Measurements from ENCODE around the gene ATP13A3.
A peak's percentile ranks its signal among the peaks of the same experiment; 100 is the strongest.

ATP13A3 gene

GRCh38 chr3:194404365-194405140, 82.2 kb downstream of the ATP13A3 start:
- Mint-ChIP-seq H3K36me3 (peaks cover 52% of the 10 kb centered on the region), H3K4me1 (peaks cover 6% of the 10 kb centered on the region), H3K9me3 (no peaks in the 10 kb centered on the region), H3K27ac (no peak overlapping the region), H3K4me3 (no peak overlapping the region)
- ATAC-seq (no peak), DNase-seq (ENCODE audit: low spot score in 2 of 2) (no peak)

DNA sequence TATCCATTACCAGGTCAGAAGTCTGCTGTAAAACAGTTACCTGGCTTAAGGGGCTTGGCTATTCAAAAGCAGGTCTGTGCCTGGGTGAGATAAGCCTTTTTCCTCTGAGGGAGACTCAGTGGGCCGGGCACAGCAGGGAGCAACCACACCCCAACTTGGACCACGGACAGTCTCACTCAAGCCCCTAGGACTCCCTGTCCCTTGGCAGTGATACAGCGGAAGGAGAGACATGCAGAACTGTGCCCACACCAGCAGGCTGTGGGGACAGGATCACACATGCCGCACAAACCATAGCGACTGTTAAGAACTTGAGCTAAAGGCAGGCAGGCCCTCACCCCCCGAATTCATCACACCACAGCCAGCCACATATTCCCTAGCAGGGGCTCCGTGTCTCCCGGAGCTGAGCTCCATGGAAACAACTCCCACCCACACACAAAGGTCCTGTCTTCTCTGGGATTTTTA, 84.9 kb downstream of the ATP13A3 start:
- no peak for DNase-seq (ENCODE audit: low spot score in 2 of 2)
- Mint-ChIP-seq H3K4me3 (no peak overlapping the region), H3K36me3 (peaks cover 29% of the 10 kb centered on the region), H3K4me1 (peaks cover 24% of the 10 kb centered on the region), H3K27ac (no peak overlapping the region), H3K9me3 (no peaks in the 10 kb centered on the region)
- no peak for ATAC-seq

DNA sequence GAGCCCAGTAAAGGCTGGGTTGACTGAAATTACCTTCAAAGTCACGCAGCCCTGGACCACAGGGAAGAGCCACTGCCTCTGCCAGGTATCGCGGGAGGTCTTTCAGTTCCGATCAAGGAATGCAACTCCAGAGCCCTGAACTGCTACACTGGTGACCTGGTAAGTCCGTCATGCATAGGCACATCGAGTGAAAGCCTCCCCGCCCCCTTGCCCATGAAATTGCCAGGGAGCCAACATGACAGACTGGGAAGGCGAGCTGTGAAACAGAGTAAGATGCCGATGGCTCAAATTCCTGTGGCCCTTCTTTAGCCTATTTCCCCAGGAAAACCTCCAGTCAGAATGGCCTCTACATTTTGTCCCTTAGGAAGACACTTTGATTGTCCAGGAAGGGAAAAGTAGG, 85.5 kb downstream of the ATP13A3 start:
- Mint-ChIP-seq H3K36me3 (peaks cover 29% of the 10 kb centered on the region), H3K4me1 (peaks cover 27% of the 10 kb centered on the region), H3K27ac (no peak overlapping the region), H3K4me3 (no peak overlapping the region), H3K9me3 (no peaks in the 10 kb centered on the region)
- DNase-seq (ENCODE audit: low spot score in 2 of 2) (no peak), ATAC-seq (no peak)

- H3K4me1 Mint-ChIP-seq = peaks cover 40% of the 10 kb centered on the region
- DNase-seq (ENCODE audit: low spot score in 2 of 2) (no peak), ATAC-seq (no peak)
- H3K27ac Mint-ChIP-seq = no peak overlapping the region
- H3K36me3 Mint-ChIP-seq = peaks cover 15% of the 10 kb centered on the region
- H3K4me3 Mint-ChIP-seq = no peak overlapping the region
- no peaks in the 10 kb centered on the region for H3K9me3 Mint-ChIP-seq
These were observed 86.9 kb downstream of the ATP13A3 start for GRCh38 chr3:194399874-194400411.

- peak in 1 of 2 donors; percentile 32 for DNase-seq (ENCODE audit: low spot score in 2 of 2)
- H3K4me1 Mint-ChIP-seq = peaks cover 40% of the 10 kb centered on the region
- H3K4me3 Mint-ChIP-seq = peak within 1 kb of the TSS; percentile 76
- no peaks in the 10 kb centered on the region for H3K9me3 Mint-ChIP-seq
- no peak within 1 kb of the TSS for H3K27ac Mint-ChIP-seq
- H3K36me3 Mint-ChIP-seq = peaks cover 7% of the 10 kb centered on the region
- no peak for ATAC-seq
These were observed 87.6 kb downstream of the ATP13A3 start, which contains the start of gene GP5 for GRCh38 chr3:194399166-194399565. Gene GP5 (minus strand): TSS chr3:194399266. CDS start chr3:194398282, 984 bp downstream.

DNA sequence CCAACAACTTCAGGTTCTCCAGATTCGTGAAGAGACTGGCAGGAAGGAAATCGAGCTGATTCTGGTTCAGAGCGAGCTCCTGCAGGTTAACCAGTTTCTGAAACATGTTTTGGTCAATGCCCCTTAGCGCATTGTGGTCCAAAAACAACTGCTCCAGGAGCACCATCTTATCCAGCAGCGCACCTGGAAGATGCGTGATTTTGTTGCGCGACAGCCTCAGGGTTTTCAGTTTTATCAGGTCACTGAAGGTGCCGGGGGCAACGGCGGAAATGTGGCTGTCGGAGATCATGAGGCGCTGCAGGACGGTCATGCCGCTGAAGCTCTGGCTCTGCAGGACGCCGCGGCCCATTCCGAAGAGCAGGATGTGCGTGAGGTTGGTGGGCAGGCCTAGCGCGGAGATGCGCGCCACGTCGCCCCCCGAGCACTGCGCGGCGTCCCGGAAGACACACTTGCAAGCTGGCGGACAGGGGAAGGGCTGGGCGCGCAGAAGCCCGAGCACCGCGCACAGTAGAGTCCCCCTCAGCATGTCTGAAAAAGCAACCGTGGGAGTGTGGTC, 89.0 kb downstream of the ATP13A3 start:
- H3K36me3 Mint-ChIP-seq = no peaks in the 10 kb centered on the region
- H3K27ac Mint-ChIP-seq = peak overlapping the region; percentile 61

GRCh38 chr3:194396859-194397756, 89.7 kb downstream of the ATP13A3 start:
- peak overlapping the region; percentile 76 for H3K4me3 Mint-ChIP-seq
- DNase-seq (ENCODE audit: low spot score in 2 of 2) (peak in 1 of 2 donors; percentile 58), ATAC-seq (peak; percentile 66)
- no peaks in the 10 kb centered on the region for H3K9me3 Mint-ChIP-seq
- H3K4me1 Mint-ChIP-seq = peaks cover 40% of the 10 kb centered on the region
- peak overlapping the region; percentile 61 for H3K27ac Mint-ChIP-seq
- no peaks in the 10 kb centered on the region for H3K36me3 Mint-ChIP-seq

More for the DNA sequence above, 89.0 kb downstream of the ATP13A3 start:
- ATAC-seq (peak; percentile 56), DNase-seq (ENCODE audit: low spot score in 2 of 2) (peak in 1 of 2 donors; percentile 53)
- peak overlapping the region; percentile 76 for H3K4me3 Mint-ChIP-seq
- H3K9me3 Mint-ChIP-seq = no peaks in the 10 kb centered on the region
- H3K4me1 Mint-ChIP-seq = peaks cover 40% of the 10 kb centered on the region

DNA sequence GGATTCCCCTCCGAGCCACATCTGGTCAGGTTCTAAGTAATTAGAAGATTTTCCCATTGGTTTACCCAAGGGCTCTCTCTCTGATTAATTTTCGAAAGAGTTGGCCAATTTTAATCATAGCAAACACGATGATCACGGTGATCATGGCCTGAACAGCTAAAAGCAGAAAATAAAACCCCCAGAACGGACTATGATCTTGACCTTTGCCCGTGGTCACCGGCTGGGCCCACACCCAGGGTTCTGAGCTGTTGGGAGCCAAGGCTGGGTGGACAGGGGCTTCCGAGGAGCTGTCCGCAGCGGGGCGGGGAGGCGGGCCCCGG, 90.3 kb downstream of the ATP13A3 start:
- H3K4me3 Mint-ChIP-seq = peak overlapping the region; percentile 76
- H3K9me3 Mint-ChIP-seq = no peaks in the 10 kb centered on the region
- peaks cover 40% of the 10 kb centered on the region for H3K4me1 Mint-ChIP-seq

DNA sequence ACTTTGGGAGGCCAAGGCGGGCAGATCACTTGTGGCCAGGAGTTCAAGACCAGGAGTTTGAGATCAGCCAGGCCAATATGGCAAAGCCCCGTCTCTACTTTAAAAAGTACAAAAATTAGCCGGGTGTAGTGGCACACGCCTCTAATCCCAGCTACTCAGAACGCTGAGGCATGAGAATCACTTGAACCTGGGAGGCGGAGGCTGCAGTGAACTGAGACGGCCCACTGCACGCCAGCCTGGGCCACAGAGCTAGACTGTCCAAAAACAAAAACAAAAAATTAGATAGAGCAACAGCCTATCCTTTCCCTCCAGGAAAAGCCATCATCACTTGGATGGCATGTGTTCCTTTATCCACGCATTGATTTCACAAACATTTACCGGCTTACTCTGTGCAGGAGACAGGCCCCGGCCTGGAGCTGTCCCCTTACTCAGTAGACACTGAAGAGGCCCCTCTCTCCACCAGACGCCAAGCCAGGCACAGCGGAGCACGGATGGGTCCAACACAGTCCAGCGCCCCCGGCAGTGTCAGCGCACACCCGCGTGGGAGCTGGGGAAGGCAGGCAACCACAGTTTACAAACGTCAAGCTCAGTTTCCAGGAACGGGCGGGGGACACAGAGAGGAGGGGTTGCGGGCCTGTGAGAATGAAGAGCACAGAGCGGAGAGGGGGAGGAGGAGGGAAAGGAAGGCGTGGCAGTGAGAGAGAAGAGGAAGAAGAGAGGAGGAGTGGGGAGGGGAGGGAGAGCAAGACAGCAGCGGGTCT, 90.8 kb downstream of the ATP13A3 start:
- peak in 1 of 2 donors; percentile 48 for DNase-seq (ENCODE audit: low spot score in 2 of 2)
- H3K27ac Mint-ChIP-seq = peak overlapping the region; percentile 18

More for the DNA sequence above, 90.3 kb downstream of the ATP13A3 start:
- H3K36me3 Mint-ChIP-seq = no peaks in the 10 kb centered on the region
- peak overlapping the region; percentile 18 for H3K27ac Mint-ChIP-seq
- DNase-seq (ENCODE audit: low spot score in 2 of 2) = no peak
- ATAC-seq = no peak

GRCh38 chr3:194395212-194395611, 91.6 kb downstream of the ATP13A3 start:
- H3K36me3 Mint-ChIP-seq = no peaks in the 10 kb centered on the region
- no peak for ATAC-seq
- peaks cover 39% of the 10 kb centered on the region for H3K4me1 Mint-ChIP-seq
- peak in 1 of 2 donors; percentile 34 for DNase-seq (ENCODE audit: low spot score in 2 of 2)
- H3K9me3 Mint-ChIP-seq = no peaks in the 10 kb centered on the region
- H3K27ac Mint-ChIP-seq = peak overlapping the region; percentile 18
- H3K4me3 Mint-ChIP-seq = peak overlapping the region; percentile 76

More for the DNA sequence above, 90.8 kb downstream of the ATP13A3 start:
- Mint-ChIP-seq H3K9me3 (no peaks in the 10 kb centered on the region), H3K4me3 (peak overlapping the region; percentile 76), H3K36me3 (no peaks in the 10 kb centered on the region), H3K4me1 (peaks cover 40% of the 10 kb centered on the region)
- ATAC-seq = peak; percentile 70

DNA sequence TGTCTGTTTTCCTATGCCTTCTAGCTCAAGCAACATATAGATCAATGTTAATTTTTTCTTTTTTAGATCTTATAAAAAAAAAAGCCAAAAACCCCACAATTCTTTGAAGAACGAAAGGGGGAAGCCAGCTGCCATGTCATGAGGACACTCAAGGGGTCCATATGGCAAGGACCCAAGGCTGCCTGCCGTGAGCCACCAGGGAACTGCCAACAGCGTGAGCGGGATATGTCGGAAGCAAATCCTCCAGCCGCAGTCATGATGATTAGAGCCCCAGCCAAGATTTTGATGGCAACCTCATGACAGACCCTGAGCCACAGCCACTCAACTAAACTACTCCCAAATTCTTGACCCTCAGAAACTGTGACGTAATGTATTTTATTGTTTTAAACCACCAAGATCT, 94.2 kb downstream of the ATP13A3 start:
- Mint-ChIP-seq H3K9me3 (no peaks in the 10 kb centered on the region), H3K4me3 (no peak overlapping the region), H3K27ac (no peak overlapping the region), H3K4me1 (peaks cover 21% of the 10 kb centered on the region), H3K36me3 (no peaks in the 10 kb centered on the region)
- DNase-seq (ENCODE audit: low spot score in 2 of 2) (no peak), ATAC-seq (no peak)

DNA sequence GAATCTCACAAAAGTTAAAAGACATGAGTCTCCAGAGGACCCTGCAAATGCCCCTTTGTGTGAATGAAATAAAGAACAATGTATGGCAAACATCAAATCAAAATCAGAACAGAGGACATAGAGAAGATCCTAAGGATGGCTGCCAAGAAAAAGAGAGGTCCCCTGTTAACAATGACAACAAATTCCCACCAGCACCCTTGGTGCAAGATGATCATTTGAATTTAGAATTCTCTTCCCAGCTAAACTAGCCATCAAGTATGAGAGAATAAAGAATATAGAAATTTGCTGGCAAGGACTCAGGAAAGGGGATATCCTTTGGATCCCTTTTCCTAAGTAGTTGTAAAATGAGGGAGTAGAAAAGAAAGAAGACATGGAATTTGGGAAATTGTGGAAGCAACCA, 96.0 kb downstream of the ATP13A3 start:
- no peak for ATAC-seq
- Mint-ChIP-seq H3K4me1 (peaks cover 8% of the 10 kb centered on the region), H3K9me3 (no peaks in the 10 kb centered on the region), H3K36me3 (no peaks in the 10 kb centered on the region), H3K4me3 (no peak overlapping the region), H3K27ac (no peak overlapping the region)
- no peak for DNase-seq (ENCODE audit: low spot score in 2 of 2)

GRCh38 chr3:194389269-194389668, 97.5 kb downstream of the ATP13A3 start:
- no peak overlapping the region for H3K27ac Mint-ChIP-seq
- H3K36me3 Mint-ChIP-seq = no peaks in the 10 kb centered on the region
- no peak overlapping the region for H3K4me3 Mint-ChIP-seq
- H3K9me3 Mint-ChIP-seq = no peaks in the 10 kb centered on the region
- H3K4me1 Mint-ChIP-seq = no peaks in the 10 kb centered on the region
- DNase-seq (ENCODE audit: low spot score in 2 of 2) = no peak
- no peak for ATAC-seq

- DNase-seq (ENCODE audit: low spot score in 2 of 2) (no peak), ATAC-seq (no peak)
- Mint-ChIP-seq H3K27ac (no peak overlapping the region), H3K9me3 (no peaks in the 10 kb centered on the region), H3K4me3 (no peak overlapping the region), H3K4me1 (no peaks in the 10 kb centered on the region), H3K36me3 (no peaks in the 10 kb centered on the region)
These were observed 98.8 kb downstream of the ATP13A3 start for GRCh38 chr3:194387926-194388418.
